Daoy (cell line): ENCODE results near the gene LRRK1. TPM values are rescaled to one million over a fixed set of nuclear protein-coding genes. Genes with fewer than 3 reads are reported as not detected.

Experiments used
- DNase-seq: peaks from one replicate; pipeline ENCODE4 v3.0.0-alpha.2; 2015; ENCODE audit warnings: low read depth
- total RNA-seq: library from RNA; depleted of rRNA; stranded (reverse); fragments of >200 nt; shearing (Covaris generic); gene quantifications from 2 replicates; pipeline ENCODE4 v1.2.3, GENCODE V29; 2014

The LRRK1 gene
- total RNA-seq, 1 experiment from 2014 or later, result 7.1 TPM

GRCh38 chr15:100972975-100973350, 53.8 kb downstream of the LRRK1 start:
- no peak for DNase-seq

- no peak for DNase-seq
Measured at GRCh38 chr15:100973351-100974111, 54.4 kb downstream of the LRRK1 start.

GRCh38 chr15:100975043-100975442, 55.9 kb downstream of the LRRK1 start:
- DNase-seq, result no peak

GRCh38 chr15:100980410-100981046, 61.4 kb downstream of the LRRK1 start:
- DNase-seq, result no peak

- no peak for DNase-seq
Measured at GRCh38 chr15:100981086-100981485, 61.9 kb downstream of the LRRK1 start.

GRCh38 chr15:100983221-100983620, 64.1 kb downstream of the LRRK1 start:
- no peak for DNase-seq

- no peak for DNase-seq
Measured at GRCh38 chr15:100985401-100985800, 66.2 kb downstream of the LRRK1 start.

- no peak for DNase-seq
Measured at GRCh38 chr15:100986158-100986896, 67.2 kb downstream of the LRRK1 start.

- no peak for DNase-seq
Measured at GRCh38 chr15:100987143-100987542, 68.0 kb downstream of the LRRK1 start.

GRCh38 chr15:100988297-100988696, 69.1 kb downstream of the LRRK1 start:
- DNase-seq, result no peak

GRCh38 chr15:100988857-100989256, 69.7 kb downstream of the LRRK1 start:
- no peak for DNase-seq

- DNase-seq, result no peak
Measured at GRCh38 chr15:100994597-100995446, 75.7 kb downstream of the LRRK1 start.

GRCh38 chr15:100995471-100996430, 76.6 kb downstream of the LRRK1 start:
- DNase-seq, result no peak

- peak; percentile 70 for DNase-seq
Measured at GRCh38 chr15:100997442-100997841, 78.3 kb downstream of the LRRK1 start.

- DNase-seq, result no peak
Measured at GRCh38 chr15:100998630-100999029, 79.5 kb downstream of the LRRK1 start.

GRCh38 chr15:100999369-100999768, 80.2 kb downstream of the LRRK1 start:
- DNase-seq, result no peak

GRCh38 chr15:101000271-101000681, 81.1 kb downstream of the LRRK1 start:
- peak; percentile 17 for DNase-seq

GRCh38 chr15:101001056-101001455, 81.9 kb downstream of the LRRK1 start:
- DNase-seq, result no peak

- DNase-seq, result no peak
Measured at GRCh38 chr15:101001796-101002195, 82.6 kb downstream of the LRRK1 start.

GRCh38 chr15:101003081-101003480, 83.9 kb downstream of the LRRK1 start:
- DNase-seq, result no peak

- no peak for DNase-seq
Measured at GRCh38 chr15:101003706-101004105, 84.5 kb downstream of the LRRK1 start.
